Fibroblast of lung (primary cell): ENCODE results near the gene JPH3.

Experiments
- EZH2 ChIP-seq: IDR thresholded peaks from 2 replicates; pipeline ENCODE4 v1.5.1; 2012; ENCODE audit warnings: low read length, control low read depth, mild to moderate bottlenecking; ENCODE audit errors: missing control alignments
- TF ChIP-seq, protein P1 (sequence below), 2 donors: IDR thresholded peaks in 1 of 2; conservative IDR thresholded peaks in 1 of 2; 1 replicate in 1 of 2; 2 replicates in 1 of 2; pipeline ENCODE4 v1.5.1; 2011 to 2012; ENCODE audit warnings: low read length in 2 of 2, control low read depth in 1 of 2, inconsistent platforms in 1 of 2, low read depth in 1 of 2, mild to moderate bottlenecking in 1 of 2

DNA sequence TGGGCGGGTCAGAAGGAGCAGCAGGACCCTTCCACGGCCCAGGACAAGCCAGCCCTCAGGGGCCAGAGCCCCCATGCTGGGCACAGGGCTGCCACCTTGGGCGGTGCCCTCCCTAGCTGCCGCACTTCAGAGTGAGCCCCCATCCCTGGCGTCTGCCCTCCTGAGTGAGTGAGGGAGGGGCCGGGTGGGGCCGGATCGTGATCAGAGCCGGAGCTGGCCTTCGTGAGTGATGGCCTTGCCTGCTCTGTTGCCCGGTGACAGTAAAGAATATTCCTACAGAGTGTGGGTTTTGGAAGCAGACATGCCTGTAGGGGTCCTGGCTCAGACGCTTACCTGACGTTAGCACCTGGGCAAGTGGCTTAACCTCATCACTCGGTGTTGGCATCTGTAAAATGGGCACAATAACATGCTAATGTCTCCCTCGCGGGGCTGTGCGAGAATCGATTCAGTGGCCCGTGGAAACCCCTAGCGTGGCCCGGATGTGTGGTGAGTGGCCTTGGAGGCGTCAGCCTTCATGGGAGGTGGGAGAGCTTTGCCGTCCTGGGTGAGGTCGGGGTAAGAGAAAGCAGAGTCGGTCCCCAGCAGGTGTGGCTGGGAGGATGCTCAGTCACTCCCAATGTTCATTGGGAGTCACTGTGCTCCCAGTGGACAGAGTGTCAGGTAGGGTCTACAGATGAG lies 26.1 kb downstream of the JPH3 start:
- TF ChIP-seq, protein P1, sequence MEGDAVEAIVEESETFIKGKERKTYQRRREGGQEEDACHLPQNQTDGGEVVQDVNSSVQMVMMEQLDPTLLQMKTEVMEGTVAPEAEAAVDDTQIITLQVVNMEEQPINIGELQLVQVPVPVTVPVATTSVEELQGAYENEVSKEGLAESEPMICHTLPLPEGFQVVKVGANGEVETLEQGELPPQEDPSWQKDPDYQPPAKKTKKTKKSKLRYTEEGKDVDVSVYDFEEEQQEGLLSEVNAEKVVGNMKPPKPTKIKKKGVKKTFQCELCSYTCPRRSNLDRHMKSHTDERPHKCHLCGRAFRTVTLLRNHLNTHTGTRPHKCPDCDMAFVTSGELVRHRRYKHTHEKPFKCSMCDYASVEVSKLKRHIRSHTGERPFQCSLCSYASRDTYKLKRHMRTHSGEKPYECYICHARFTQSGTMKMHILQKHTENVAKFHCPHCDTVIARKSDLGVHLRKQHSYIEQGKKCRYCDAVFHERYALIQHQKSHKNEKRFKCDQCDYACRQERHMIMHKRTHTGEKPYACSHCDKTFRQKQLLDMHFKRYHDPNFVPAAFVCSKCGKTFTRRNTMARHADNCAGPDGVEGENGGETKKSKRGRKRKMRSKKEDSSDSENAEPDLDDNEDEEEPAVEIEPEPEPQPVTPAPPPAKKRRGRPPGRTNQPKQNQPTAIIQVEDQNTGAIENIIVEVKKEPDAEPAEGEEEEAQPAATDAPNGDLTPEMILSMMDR (conservative IDR thresholded peaks at IDR 0.05 in 1 of 2, IDR thresholded peaks at IDR 0.05 in 1 of 2; ENCODE audit: low read depth in 1 of 2, low read length in 2 of 2) = no peak
- no peak for TF ChIP-seq EZH2
